CD1c-positive myeloid dendritic cell (primary cell): ENCODE data around the gene LLPH.

Source experiments
- DNase-seq: peaks from one replicate; pipeline ENCODE4 v3.0.0-alpha.2; 2016; ENCODE audit errors: extremely low spot score

LLPH gene

DNA sequence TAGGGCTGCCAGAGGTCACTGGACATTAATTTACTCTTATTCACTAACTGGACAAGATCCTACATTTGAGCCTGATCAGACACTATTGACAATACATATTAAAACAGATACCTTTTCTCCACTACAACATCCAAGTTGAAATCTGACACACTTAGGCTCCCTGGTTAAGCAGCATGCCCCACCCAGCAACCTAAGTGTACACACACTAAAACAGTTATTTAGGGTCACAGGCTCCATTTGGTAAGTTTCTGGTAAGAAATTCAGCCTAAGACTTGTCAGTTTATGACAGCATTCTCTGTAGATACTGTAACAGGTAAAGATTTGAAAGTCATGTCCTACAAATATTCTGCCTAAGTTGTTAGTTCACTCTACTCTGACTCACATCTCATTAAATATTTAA, 12.3 kb upstream of the LLPH start:
- no peak for DNase-seq

DNA sequence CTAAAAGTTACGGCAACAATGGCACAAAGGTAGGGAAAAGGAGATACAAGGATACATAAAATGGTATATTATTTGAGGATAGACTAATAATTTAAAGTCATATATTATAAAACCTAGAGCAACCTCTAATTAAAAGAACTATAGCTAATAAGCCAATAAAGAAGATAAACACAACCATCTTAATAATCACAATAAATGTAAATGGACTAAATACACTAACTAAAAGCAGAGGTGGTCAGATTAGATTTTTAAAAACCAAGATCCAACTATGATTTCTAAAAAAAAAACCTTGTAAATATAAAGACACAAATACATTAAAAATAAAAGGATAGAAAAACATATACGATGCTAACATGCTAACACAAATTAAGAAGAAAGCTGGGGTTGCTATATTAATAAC, 10.7 kb upstream of the LLPH start:
- no peak for DNase-seq

DNA sequence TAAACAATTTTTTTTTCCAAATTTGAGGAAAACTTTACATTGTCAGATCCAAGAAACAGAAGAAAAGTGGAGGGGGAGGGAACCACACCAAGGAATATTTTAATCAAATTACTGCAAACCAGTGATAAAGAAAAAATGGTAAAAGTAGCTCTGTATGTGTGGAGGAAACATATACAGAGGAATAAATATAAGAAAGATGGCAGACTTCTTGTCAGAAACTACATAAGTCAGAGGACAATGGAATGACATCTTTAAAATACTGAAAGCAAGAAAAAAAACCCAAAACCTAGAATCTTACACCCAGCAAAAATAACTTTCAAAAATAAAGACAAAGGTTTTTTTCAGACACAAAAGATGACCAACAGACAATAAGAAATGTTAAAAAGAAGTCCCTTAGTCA, 10.2 kb upstream of the LLPH start:
- DNase-seq, result no peak

DNA sequence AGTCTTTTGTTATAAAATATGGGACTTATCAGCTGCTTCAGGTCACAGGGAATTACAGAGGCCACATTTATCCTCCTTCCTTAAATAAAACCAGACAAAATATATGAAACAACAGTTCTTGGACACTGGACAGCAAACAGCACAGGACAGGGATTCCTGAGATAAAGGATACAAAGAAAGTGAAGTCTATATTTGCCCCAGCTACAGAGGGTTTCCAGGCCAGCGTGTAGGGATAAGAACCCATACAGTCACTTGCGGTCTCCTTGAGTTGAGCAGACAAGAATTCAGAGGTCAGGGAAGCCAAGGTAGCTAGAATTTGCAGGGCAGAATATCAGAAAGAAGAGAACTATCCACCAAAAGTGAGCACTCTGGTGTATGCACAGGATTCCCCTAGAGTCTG, 8.8 kb upstream of the LLPH start:
- no peak for DNase-seq

DNA sequence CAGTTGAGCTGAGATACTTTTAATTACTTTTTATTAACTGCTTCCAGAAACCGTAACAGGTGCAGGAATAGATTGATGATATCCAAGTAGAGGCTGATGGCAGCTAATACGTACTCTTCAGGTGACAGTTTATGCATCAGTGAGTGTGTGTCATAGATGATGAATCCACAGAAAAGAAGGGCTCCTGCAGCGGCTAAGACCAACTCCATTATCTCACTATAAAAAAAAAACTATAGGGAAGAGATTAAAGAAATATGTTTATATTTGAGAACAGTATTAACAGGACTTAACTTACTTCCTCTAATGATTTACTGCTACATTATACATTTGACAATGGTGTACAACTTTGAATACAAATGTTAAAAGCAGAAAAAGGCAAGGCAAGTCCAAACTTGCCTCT, 7.4 kb upstream of the LLPH start:
- DNase-seq, result no peak

DNA sequence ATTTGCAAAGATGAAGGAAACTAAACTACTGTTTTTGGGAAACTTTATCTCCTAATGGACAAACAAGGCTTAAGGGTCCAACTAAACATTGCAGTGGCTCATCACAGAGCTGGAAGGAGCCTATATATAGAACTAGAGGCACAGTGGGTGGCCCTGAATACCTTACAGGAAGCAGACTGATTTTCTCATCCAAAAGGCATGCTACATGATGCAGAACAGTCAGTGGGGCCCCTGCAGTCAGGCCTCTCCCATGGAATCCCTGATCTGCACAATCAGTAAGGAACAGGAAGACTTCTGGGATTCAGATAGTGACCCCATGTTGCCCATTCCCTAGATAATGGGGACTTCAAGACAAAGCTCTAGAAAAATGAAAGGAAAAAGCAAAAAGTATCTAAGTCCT, 1.9 kb upstream of the LLPH start:
- DNase-seq, result no peak

DNA sequence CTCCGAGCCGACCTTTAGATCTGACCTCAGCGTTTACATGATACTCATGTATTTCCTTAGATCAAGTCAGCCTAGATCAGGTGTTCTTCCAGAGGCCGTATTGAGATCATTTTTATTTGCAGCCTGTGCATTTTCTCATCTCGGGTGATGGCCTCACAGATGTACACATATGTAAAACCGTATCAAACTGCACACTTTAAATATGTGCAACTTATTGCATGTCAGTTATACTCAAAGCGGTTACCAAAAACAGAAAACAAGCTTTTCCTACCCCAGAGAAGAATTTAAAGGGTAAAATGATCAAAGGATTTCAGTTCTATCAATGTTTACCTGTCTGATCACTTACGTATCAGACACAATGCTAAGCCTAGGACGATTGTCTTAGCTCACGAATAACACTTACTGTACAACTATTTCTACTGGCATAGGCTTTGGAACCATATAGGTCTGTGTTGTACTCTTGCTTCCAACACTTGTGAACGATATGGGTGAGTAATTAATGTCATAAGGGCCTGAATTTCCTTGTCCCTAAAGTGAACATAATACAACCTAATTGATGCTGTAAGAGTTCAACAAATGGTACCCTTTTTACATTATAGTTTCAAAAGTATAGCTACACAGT, 628 bp upstream of the LLPH start:
- no peak for DNase-seq

DNA sequence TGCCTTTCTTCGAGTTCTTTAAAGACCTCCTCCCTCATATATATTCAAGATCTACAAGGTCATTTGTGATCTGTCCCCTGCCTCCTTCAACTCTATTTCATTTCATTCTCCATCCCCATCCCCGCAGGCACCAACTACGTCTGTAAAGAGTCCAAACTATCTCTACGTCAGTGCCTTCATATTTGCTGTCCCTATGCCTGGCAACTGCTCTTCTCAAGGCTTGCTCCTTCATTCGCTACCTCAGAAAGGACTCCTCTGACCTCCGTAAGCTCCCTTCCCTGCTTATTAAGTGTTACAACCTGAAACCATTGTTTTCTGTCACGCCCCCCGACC, 650 bp downstream of the LLPH start:
- no peak for DNase-seq

DNA sequence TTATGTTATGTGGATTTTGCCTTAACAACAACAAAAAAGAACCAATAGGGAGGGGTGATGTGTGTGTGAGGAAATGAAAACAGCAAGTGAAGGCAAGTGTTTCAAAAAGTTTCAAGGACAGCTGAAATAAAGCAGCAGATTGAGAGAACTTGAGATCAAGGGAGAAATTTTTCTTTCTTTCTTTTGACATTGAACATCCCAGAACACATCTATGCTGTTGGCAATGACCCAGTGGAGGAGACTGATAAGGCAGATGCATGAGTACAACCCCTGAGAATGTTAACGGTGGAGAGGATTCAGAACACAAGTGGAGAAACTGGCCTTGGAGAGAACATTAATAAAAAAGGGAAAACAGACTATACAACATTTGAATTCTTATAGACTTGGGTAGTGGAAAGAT, 2.9 kb downstream of the LLPH start:
- no peak for DNase-seq

DNA sequence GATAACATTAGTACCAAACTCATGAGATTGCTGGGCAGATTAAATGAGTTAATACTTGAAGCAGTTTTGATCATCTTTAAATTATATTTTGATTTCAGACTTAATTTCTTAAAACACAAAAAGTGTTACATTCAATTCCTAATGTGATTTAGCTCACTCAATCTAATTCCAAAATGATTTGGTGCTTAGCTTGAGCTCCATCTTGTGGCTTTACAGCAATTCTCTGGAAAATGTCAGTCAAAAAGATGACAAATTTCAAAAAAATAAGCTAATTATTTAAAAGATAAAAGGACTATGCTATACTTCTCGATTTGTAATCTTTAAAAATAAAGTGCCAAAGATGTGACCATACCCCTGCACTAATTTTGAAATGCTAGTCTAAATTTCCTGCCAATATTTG, 10.1 kb downstream of the LLPH start:
- DNase-seq, result no peak

DNA sequence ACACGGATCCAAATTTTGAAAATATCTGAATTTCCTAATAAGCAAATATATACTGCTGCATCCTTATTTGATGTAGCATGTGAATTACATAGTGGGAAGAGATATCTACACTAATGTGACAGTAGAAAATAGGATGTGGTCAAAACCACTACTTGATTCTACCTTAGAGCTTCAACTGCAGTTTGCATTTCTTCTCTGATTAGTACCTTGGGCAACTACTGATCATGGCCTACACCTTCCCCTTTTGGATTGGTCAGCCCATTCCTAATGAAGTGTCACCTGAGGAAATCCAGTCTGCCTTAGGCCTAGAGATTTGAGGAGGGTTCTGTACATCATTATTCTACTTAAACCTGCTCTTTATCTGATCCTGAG, 10.7 kb downstream of the LLPH start:
- no peak for DNase-seq

DNA sequence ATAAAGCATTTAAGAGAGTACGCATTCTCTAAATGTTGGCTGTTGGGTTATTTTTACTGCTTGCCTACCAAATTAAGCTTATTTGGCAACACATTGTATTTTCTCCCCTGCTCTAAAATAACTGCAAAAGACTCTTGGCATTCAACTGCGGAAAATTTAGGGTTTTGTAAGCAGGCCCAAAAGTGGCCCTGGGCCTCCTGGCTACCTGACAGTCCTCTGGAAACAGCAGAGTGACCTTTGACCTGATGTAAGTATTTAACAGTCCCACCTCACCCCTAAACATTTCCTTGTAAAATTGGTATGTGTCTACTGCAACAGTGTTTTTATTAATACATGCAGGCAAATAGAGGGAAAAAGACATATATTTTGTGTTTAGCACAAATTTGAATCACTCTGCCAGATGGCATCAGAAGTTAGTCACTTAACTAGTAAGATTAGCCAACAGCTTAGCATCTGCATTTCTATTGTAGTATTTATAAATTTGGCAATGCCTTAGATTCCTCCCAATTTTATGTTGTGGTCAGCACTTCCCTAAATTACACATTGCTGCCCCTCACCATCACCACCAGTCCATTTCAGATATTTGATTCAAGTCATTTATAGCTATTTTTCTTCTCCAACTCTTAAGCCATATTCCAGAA, 11.2 kb downstream of the LLPH start:
- DNase-seq, result no peak

DNA sequence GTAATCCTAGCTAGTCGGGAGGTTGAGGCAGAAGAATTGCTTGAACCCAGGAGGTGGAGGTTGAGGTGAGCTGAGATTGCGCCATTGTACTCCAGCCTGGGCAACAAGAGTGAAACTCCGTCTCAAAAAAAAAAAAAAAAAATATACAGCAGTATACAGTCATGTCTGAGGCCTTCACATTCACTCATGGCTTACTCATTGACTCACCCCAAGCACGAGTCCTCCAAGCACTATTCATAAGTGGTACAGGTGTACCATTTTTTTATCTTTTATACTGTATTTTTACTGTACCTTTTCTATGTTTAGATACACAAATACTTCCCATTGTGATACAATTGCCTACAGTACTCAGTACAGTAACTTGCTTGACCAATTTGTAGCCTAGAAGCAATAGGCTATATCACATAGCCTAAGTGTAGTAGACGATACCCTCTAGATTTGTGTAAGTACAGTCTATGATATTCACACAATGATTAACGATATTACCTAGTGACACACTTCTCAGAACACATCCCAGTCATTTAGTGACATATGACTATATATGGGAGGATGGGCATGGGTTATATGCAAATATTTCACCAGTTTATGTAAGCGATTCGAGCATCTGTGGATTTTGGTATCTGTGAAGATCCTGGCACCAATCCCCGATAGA, 12.2 kb downstream of the LLPH start:
- DNase-seq, result no peak

DNA sequence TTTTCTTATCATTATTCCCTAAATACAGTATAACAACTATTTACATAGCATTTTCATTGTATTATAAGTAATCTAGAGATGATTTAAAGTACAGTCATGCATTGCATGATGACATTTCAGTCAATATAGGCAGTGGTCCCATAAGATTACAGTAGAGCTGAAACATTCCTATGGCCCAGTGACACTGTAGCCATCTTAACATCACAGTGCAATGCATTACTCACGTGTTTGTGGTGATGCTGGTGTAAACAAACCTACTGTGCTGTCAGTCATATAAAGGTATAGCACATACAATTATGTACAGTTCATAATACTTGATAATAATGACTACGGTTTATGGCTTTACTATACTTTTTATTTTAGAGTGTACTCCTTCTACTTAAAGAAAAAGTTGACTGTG, 13.3 kb downstream of the LLPH start:
- DNase-seq, result no peak

DNA sequence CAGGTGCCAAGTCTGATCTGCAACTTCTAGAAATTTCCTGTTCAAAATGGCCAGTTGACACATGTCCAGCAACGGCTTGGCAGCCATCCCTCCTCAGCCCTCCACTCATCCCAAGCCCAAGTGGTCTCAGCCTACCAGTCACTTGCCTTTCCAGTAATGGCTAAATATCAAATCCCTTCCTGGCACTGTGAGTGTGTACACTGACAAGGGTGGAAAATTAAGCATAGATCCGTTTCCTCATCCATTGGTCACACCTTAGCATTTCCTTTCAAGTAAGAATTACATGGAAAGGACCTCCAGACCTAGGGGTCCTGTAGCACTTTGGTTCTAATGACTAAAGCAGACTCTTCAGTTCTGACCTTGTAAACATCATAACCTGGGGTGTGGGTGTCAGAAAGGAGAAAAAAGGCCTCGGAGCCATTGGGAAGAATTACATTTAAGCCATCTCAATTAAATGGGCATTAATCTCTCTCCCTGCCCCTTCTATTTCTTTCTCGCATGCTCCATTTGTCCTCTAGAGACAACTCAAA, 15.4 kb downstream of the LLPH start:
- DNase-seq, result no peak

DNA sequence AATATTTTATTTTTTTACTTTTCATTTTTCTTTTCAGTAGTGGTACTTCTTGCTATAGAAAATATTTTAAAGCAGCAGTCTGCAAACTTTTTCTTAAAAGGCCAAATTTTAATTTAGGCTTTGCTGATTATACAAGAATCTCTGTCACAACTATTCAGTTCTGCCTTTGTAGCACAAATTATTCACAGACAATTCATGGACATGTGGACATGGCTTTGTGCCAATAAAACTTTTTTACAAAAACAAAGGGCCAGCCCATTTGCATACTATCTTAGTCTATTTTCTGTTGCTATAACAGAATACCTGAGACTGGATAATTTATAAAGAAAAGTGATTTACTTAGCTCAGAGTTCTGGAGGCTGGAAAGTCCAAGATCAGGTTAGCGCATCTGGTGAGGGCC, 17.1 kb downstream of the LLPH start:
- no peak for DNase-seq

DNA sequence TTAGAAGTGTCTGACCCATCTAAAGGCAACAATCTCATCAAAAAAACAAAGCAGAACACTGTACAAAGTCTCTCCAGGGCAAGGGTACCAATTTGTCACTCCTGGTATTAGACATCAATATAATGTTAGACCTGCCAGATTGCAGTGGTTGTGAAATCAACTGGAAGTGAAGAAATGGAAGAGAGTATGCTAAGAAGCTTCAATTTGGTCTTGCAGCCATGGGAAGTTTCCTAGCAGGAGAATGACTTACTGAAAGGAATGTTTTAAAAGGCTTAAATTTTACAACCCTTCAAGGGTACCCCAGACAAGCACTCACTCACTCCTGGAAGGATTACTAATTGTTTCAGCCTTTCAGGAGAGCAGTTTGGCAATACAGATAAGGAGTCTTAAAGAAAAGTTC, 18.9 kb downstream of the LLPH start:
- DNase-seq, result no peak

DNA sequence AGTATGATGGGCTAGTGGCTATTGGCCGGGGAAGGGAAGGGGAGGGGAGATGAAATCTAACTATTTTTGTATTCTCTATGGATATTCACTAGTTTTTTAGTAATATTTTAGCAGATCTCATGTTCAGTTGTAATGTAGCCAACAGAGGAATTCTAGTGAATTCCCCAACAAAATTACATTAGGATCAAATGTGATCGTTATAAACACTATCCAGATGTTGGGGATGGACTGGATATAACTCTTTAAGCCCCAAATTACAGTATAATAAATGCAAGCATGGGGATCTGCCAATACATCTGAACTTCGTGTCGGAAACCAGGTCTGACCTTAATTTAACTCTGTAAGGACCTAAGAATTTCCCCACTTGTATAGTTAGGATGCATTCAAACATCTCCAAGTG, 21.5 kb downstream of the LLPH start:
- no peak for DNase-seq

DNA sequence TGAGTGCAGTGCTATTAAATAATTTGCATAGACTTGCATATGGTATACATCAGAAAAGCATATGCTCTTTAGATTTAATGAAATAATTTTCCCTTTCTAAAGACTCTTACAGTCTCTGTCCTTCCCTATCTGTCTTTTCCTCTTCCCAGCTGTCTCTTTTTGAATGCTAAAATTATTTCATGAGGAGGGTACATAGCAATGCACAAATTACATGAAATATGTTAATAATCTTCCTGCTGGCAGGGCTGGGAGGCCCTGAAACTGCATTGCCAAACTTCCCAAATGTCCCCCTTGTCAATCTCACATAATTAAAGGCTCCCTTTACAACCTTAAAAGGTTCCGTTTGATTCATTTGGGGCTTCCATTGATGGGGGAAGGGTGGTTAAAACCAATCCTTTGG, 22.2 kb downstream of the LLPH start:
- no peak for DNase-seq

DNA sequence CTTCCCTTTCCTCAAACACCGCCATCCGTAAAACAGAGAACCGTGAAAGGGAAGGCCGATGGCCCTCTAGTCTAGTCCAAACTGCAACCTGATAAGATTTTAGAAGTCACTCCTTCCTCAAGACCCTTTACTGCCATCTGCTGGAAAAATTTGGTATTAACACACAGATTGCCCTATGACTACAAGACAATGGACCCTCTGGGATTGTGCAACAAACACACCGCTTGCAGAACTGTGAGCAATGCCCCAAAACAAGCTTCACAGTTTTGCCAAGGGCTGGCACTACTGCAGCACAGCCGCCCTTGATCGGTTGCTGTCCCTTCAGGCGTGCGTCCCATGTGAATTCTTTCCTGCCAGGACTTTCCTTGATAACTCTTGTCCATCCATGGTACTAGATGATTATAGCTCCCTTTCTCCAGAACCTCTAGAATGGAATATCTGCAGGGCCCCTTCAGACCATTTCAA, 23.1 kb downstream of the LLPH start:
- DNase-seq, result peak; percentile 93

DNA sequence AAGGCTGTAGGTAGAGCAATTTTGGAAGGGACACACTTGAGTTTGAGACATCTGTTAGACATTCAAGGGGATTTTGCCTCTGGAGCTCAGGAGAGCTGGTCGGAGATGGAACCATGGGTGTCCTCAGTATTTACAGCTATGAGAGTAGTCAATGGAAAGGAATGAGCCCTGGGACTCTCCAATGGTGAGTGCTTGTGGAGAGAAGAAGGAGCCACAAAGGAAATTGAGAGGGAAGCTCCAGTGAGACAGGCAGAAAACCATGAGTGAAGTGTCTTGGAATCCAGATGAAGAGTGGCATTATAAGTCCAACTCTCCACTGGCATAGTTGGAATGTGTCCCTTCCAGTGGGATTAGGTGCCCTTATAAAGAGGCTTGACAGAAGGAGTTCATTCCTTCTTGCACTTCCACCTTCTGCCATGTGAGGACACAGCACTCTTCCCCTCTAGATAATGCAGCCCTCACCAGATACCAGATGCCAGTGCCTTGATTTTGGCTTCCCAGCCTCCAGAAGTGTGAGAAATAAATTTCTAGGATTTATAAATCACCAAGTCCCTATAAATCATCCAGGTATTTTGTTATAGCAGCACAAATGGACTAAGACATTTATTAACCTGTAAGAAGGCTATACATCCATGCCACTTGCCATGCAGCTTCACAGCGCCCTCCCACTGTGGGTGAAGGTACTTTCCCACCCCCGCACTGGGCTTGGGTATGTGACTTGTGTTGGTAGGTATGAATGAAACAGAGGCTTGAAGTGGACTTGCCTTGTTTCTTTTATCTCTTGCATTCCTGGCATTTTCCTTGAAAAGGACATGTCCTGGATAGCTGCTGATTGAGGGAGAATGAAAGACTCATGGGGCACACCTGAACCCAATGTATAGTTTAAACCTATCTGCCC, 27.3 kb downstream of the LLPH start:
- no peak for DNase-seq

DNA sequence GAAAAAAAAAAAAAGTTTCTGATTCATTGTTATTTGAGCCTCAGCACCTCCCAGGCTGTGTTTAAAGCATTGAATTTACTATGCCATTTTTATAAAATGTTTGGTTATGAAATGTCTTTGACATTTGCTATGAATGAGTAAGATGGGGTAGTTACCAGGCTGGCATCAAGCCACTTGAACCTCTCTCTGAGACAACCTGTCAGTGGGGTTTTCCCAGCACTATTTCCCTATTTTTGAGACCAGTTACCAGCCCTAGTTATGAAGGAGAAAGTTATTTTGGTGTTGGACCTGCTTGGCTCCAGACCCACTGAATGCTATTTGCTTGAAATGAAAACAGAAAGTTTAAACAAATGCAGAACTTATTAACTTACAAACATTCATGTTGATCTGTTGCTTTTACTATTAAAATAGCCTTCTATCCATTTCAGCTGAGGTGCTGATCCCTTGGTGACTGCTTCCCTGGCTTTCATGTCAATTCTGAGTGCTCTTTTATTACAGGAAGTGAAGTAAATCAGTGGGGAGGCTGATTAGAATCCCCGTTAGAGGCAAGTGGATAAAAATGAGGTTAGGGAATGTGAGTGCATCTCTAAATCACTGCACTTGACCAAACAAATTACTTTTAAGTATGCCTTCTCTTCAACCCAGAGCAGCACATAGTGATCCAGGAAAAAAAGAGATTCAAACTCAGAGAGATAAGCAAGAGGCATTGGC, 37.8 kb downstream of the LLPH start:
- DNase-seq, result peak; percentile 72
